SJCRH30 (cell line): ENCODE data around the gene EPB41. TPM values are rescaled to one million over a fixed set of nuclear protein-coding genes. Genes with fewer than 3 reads are reported as not detected.
A peak's percentile ranks its signal among the peaks of the same experiment; 100 is the strongest.

ENCODE experiments used
- DNase-seq, 2 experiments: peaks; one replicate each; pipeline ENCODE4 v3.0.0-alpha.2; 2015 to 2020
- H3K27ac ChIP-seq: fragments of 250-450 bp; sonication (Bioruptor Pico); 2 replicates; pipeline ENCODE4 v1.5.1; 2020; ENCODE audit warnings: mild to moderate bottlenecking, moderate library complexity
- H3K27me3 ChIP-seq: fragments of 250-450 bp; sonication (Bioruptor Pico); 2 replicates; pipeline ENCODE4 v1.5.1; 2020; ENCODE audit warnings: mild to moderate bottlenecking, moderate library complexity
- H3K36me3 ChIP-seq: fragments of 250-450 bp; sonication (Bioruptor Pico); 2 replicates; pipeline ENCODE4 v1.5.1; 2020; ENCODE audit warnings: mild to moderate bottlenecking, moderate library complexity
- H3K4me1 ChIP-seq: fragments of 250-450 bp; sonication (Bioruptor Pico); 2 replicates; pipeline ENCODE4 v1.5.1; 2020; ENCODE audit warnings: mild to moderate bottlenecking, moderate library complexity
- H3K4me3 ChIP-seq: fragments of 250-450 bp; sonication (Bioruptor Pico); 2 replicates; pipeline ENCODE4 v1.5.1; 2020; ENCODE audit warnings: mild to moderate bottlenecking, moderate library complexity
- H3K9me3 ChIP-seq: fragments of 250-450 bp; sonication (Bioruptor Pico); replicated peaks from 2 replicates; pipeline ENCODE4 v1.5.1; 2020; ENCODE audit warnings: mild to moderate bottlenecking, moderate library complexity
- total RNA-seq: library from RNA; depleted of rRNA; stranded (reverse); fragments of >200 nt; shearing (Covaris generic); gene quantifications from 2 replicates; pipeline ENCODE4 v1.2.3, GENCODE V29; 2014

Gene EPB41
- total RNA-seq, 1 experiment from 2014 or later: 67.1 TPM

- DNase-seq: peak; percentile 51 to 67
Observed at GRCh38 chr1:28886731-28887418, 27.5 kb upstream of the EPB41 start.

GRCh38 chr1:28887419-28887834, 26.9 kb upstream of the EPB41 start:
- H3K36me3 ChIP-seq: no peaks in the 10 kb centered on the region
- H3K27ac ChIP-seq: no peak overlapping the region
- no peak for DNase-seq
- H3K27me3 ChIP-seq: no peaks in the 10 kb centered on the region
- peaks cover 6% of the 10 kb centered on the region for H3K4me1 ChIP-seq
- H3K4me3 ChIP-seq: peak overlapping the region; percentile 60
- H3K9me3 ChIP-seq: no peaks in the 10 kb centered on the region

More at GRCh38 chr1:28886731-28887418, 27.5 kb upstream of the EPB41 start:
- no peaks in the 10 kb centered on the region for H3K27me3 ChIP-seq
- H3K9me3 ChIP-seq: no peaks in the 10 kb centered on the region
- H3K4me3 ChIP-seq: peak overlapping the region; percentile 60
- peaks cover 7% of the 10 kb centered on the region for H3K4me1 ChIP-seq
- no peak overlapping the region for H3K27ac ChIP-seq
- no peaks in the 10 kb centered on the region for H3K36me3 ChIP-seq

DNA sequence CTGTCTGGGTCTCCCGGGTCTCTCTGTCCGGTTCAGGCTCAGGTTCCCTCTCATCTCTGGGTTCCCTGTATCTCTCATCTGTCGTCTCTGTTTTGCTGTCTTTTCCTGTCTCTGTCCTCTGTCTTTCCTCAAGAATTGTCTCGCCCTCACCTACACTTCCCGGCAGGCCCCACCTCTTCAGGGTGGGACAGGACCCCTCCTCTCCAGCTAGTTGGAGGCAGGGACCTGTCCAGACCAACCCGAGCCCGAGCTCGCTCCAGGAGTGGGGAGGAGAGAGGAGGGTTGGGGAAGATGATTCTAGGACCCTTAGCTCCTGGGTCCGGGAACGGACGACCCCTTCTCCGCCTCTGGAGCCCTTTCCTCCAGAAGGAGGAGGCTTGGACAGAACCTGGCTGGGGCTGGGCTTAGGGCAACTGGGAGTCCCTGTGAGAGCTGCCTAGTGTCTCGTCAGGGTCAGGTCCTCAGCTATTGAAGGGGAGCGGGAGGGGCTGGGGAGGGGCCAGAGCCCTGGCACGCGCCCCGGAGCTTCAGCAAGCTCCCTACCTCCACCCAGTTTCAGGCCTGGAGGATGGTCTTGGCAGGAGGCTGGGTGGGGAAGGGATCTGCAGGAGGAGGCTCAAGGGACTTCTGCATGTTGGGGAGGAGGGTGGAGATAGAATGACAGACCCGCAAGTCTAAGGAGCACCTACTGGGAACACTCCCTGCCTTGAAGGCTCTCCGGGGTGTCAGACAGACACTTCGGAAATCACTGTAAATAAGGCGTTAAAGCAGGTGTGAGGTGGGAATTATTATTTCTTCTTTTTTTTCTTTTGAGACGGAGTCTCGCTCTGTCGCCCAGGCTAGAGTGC, 26.3 kb upstream of the EPB41 start:
- Histone ChIP-seq H3K27me3 (no peaks in the 10 kb centered on the region), H3K27ac (no peak overlapping the region), H3K9me3 (no peaks in the 10 kb centered on the region), H3K4me1 (peaks cover 6% of the 10 kb centered on the region), H3K36me3 (no peaks in the 10 kb centered on the region), H3K4me3 (peak overlapping the region; percentile 60)
- DNase-seq: no peak

DNA sequence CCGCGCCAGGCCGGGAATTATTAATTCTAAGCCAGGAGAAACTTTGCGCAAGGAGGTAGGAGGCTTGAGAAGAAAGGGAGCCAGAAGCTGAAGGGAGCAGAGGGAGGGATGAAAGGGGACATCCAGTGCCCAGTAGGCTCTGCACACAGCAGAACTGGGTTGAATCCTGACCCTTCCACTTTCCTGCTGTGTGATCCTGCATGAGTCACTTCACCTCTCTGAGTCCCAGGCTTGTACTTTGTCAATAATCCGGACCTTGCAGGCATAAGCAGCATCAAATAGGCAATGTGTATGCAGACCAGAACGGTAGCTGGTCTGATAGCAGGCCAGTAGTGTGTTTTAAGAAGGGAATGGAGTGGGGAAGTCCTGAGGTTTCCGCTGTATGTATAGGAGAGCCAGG, 25.5 kb upstream of the EPB41 start:
- Histone ChIP-seq H3K27ac (no peak overlapping the region), H3K9me3 (no peaks in the 10 kb centered on the region), H3K4me3 (no peak overlapping the region), H3K27me3 (no peaks in the 10 kb centered on the region), H3K4me1 (peaks cover 6% of the 10 kb centered on the region), H3K36me3 (no peaks in the 10 kb centered on the region)
- no peak for DNase-seq

DNA sequence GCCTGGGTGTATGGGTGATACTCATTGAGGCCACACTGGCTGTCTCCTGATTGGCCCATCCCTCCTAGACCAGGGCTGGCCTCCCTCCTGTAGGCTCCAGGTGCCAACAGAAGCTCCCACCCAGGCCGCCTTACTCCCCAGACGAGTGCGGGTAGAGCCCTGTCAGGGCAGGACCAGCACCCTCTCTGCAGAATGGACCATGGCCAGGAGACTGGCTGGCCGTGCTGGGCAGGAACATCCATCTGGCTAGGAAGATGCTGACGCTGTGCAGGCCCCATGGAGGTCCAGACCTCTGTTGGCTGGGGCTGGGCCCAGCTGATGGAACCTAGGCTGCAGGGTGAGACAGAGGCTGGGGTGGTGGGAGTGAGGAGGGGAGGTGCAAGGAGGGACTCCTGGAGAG, 25.0 kb upstream of the EPB41 start:
- no peak overlapping the region for H3K4me3 ChIP-seq
- no peaks in the 10 kb centered on the region for H3K9me3 ChIP-seq
- H3K27ac ChIP-seq: no peak overlapping the region
- no peak for DNase-seq
- peaks cover 6% of the 10 kb centered on the region for H3K4me1 ChIP-seq
- no peaks in the 10 kb centered on the region for H3K36me3 ChIP-seq
- H3K27me3 ChIP-seq: no peaks in the 10 kb centered on the region

GRCh38 chr1:28890435-28890834, 23.9 kb upstream of the EPB41 start:
- H3K27ac ChIP-seq: no peak overlapping the region
- no peak for DNase-seq

DNA sequence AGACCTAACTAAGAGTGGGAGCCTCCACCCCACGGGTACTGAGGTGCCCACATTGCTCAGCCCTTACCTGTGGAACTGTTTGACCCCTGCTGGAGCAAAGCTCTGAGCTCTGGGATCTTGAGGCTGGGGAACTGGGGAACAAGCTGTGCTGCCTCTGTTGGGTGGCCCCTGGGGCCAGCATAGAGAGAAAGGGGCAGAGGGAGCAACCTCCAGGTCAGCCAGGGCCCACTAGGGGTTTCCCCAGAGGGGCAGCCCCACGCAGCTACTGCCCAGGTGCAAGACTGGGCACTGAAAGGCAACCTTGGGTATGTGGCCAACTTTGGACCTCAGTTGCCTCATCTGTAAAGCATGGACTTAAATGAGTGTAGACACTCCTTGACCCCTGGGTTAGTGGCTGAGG, 23.5 kb upstream of the EPB41 start:
- Histone ChIP-seq H3K27ac (no peak overlapping the region), H3K27me3 (no peaks in the 10 kb centered on the region), H3K9me3 (no peaks in the 10 kb centered on the region), H3K4me3 (no peak overlapping the region), H3K36me3 (no peaks in the 10 kb centered on the region), H3K4me1 (no peaks in the 10 kb centered on the region)
- no peak for DNase-seq

More at GRCh38 chr1:28890435-28890834, 23.9 kb upstream of the EPB41 start:
- Histone ChIP-seq H3K9me3 (no peaks in the 10 kb centered on the region), H3K27me3 (no peaks in the 10 kb centered on the region), H3K4me3 (no peak overlapping the region), H3K4me1 (no peaks in the 10 kb centered on the region), H3K36me3 (no peaks in the 10 kb centered on the region)

- Histone ChIP-seq H3K27me3 (no peaks in the 10 kb centered on the region), H3K4me3 (no peak overlapping the region), H3K27ac (no peak overlapping the region), H3K4me1 (no peaks in the 10 kb centered on the region), H3K36me3 (no peaks in the 10 kb centered on the region), H3K9me3 (no peaks in the 10 kb centered on the region)
- DNase-seq: no peak
Observed at GRCh38 chr1:28891256-28891655, 23.1 kb upstream of the EPB41 start.

DNA sequence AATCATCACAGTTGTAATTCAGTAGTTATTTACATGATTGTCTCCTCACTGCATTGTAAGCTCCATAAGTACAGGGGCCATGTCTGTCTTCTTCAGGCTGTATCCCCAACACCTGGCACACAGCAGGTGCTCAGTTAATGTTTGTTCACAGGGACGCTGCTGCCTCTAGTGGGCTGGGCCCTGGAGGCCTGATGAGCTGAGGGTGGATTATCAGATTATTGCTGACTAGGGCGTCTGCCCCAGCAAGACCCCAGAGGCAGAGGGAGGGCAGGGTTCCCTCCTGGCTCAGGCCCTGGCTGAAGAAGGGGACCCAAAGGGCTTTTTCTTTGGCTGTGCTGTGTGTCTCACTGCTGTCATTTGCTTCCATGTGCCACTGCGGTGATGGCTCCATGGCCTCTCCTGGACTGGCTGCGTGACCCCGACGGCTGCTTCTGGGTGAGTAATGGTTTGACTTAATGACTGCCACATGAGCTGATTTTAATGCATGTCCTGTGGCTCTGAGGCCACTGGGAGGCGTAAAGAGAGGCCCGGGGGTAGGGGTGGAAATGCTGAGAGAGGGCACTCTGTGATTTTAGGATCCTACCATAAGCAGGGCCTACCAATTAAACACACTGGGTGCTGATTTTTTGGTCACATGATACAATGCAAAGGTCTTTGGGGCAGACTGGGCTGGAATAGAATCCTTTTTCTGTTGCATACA, 20.8 kb upstream of the EPB41 start:
- Histone ChIP-seq H3K27me3 (no peaks in the 10 kb centered on the region), H3K9me3 (no peaks in the 10 kb centered on the region), H3K4me3 (no peak overlapping the region), H3K36me3 (no peaks in the 10 kb centered on the region), H3K4me1 (no peaks in the 10 kb centered on the region), H3K27ac (no peak overlapping the region)
- peak in 1 of 2 experiments; percentile 50 for DNase-seq

DNA sequence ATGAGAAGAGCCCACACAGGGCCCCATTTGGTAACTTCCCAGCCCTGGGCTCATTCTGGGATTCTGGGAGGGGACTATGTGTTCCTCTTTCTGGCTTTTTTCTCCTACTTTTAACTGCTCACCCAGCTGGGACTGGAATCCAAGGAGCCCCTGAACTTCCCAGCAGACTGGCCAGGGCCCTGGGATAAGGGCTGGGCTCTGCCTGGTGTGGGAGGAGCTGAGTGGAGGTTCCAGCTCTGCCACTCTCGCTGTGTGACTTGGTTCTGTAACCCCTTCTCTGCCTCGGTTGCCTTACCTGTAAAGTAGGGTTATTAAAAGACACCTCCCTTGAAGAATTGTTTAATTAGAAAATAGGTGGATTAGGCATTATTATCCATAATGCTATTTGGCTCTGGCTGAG, 19.6 kb upstream of the EPB41 start:
- no peaks in the 10 kb centered on the region for H3K36me3 ChIP-seq
- no peak for DNase-seq
- peaks cover 5% of the 10 kb centered on the region for H3K4me1 ChIP-seq
- no peaks in the 10 kb centered on the region for H3K27me3 ChIP-seq
- H3K4me3 ChIP-seq: no peak overlapping the region
- no peak overlapping the region for H3K27ac ChIP-seq
- no peaks in the 10 kb centered on the region for H3K9me3 ChIP-seq

DNA sequence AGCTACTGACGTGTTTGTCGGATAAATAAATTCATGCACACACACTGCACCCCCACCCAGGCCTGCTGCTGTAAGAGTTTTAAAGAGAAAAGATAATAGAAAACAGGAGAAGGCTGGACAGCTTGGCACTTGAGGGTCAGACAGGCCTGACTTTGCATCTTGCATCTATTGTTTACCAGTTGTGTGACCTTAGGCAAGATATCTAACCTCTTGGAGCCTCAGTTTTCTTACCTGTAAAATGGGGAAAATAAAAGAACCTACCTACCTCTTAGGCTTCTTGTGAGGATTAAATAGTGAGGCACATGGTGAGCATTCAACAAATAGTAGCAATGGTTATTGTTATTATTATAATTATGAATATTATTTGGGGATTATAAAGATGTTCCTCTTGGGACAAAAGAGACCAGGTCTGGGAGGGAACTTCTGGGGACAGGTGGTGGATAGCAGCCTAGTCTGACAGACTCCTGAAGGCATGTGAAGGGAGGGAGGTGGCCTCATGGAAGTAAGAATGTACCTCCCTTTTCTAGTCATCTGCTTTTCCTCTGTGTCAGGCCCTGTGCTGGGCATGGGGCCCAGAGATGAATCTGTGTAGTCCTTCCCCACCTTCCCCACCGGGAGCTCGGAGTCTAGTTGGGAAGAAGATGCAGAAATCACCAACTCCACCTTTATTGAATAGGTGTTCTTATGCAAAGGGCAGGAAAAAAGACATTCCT, 18.3 kb upstream of the EPB41 start:
- no peaks in the 10 kb centered on the region for H3K9me3 ChIP-seq
- H3K4me1 ChIP-seq: peaks cover 6% of the 10 kb centered on the region
- H3K27me3 ChIP-seq: no peaks in the 10 kb centered on the region
- no peak overlapping the region for H3K27ac ChIP-seq
- DNase-seq: no peak
- H3K36me3 ChIP-seq: no peaks in the 10 kb centered on the region
- no peak overlapping the region for H3K4me3 ChIP-seq

GRCh38 chr1:28896609-28896986, 17.8 kb upstream of the EPB41 start:
- no peak overlapping the region for H3K4me3 ChIP-seq
- H3K27me3 ChIP-seq: no peaks in the 10 kb centered on the region
- H3K27ac ChIP-seq: no peak overlapping the region
- no peaks in the 10 kb centered on the region for H3K9me3 ChIP-seq
- DNase-seq: no peak
- no peaks in the 10 kb centered on the region for H3K36me3 ChIP-seq
- peaks cover 6% of the 10 kb centered on the region for H3K4me1 ChIP-seq

DNA sequence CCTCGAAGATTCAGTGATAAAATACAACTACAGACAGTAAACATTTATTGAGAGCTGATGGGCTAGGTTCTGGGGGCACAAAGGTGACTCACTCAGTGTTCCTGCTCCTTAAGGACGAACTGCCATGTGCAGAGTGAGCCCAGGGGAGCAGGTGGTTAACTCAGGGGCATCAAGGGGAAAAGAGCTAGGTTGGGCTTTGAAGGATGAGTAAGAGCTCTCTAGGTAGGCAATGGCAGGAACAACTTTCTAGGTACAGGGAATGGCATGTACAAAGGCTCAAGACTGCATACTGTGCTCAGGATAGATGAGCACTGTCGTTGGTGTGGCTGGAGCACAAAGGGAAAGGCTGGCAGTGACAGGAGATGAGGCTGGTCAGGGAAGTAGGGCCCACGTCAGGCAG, 16.6 kb upstream of the EPB41 start:
- H3K4me1 ChIP-seq: peaks cover 6% of the 10 kb centered on the region

DNA sequence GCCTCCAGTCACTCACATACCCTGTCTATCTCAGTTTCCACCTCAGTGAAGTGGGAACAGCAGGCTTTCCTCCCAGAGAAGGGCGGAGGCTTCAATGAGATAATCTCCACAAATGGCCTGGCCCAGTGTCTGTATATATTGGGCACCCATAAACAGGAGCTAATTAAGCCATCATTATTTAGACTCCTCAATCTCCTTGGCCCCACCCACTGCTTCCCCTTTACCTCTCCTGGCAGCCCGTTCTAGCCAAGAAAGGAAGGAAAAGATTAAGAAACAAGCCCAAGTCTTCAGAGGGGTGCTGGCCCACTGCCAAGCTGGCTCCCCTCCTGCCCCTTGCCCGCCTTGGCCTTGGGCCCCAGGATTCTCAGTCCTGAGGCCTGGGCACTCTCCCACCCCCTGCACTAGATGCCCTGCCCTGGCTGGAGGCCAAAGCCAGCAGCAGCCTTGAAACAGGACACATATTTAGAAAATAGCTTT, 15.9 kb upstream of the EPB41 start:
- no peaks in the 10 kb centered on the region for H3K9me3 ChIP-seq
- no peaks in the 10 kb centered on the region for H3K27me3 ChIP-seq
- no peak for DNase-seq
- no peak overlapping the region for H3K27ac ChIP-seq
- peaks cover 6% of the 10 kb centered on the region for H3K4me1 ChIP-seq
- H3K4me3 ChIP-seq: no peak overlapping the region
- no peaks in the 10 kb centered on the region for H3K36me3 ChIP-seq

More for the DNA sequence above, 16.6 kb upstream of the EPB41 start:
- DNase-seq: no peak
- H3K9me3 ChIP-seq: no peaks in the 10 kb centered on the region
- H3K27me3 ChIP-seq: no peaks in the 10 kb centered on the region
- no peak overlapping the region for H3K4me3 ChIP-seq
- H3K27ac ChIP-seq: no peak overlapping the region
- no peaks in the 10 kb centered on the region for H3K36me3 ChIP-seq
